Central memory CD4-positive, alpha-beta T cell (primary cell): ENCODE results near the gene IL13RA1.
"Not testable (repeated sequence)": the region's sequence is repeated elsewhere in the genome, so short reads cannot be mapped to it uniquely, and the experiment has no call there.

Experiments
- DNase-seq: peaks from one replicate; pipeline ENCODE4 v3.0.0; 2022
- total RNA-seq, 3 experiments: gene quantifications; one replicate each; lab custom pipeline; 2026; lab: John Stamatoyannopoulos, UW

Gene IL13RA1
- 0 to 0.28 (median 0.05) reads per million in 3 experiments for total RNA-seq

GRCh38 chrX:118726887-118727685 is at the start of gene IL13RA1:
IL13RA1 (plus strand) TSS chrX:118727606; CDS start chrX:118727639, 33 bp downstream.
- DNase-seq, result no peak

- DNase-seq, result no peak
Observed at GRCh38 chrX:118679290-118679689, 48.1 kb upstream of the IL13RA1 start.

GRCh38 chrX:118682258-118683014 is 45.0 kb upstream of the IL13RA1 start:
- DNase-seq, result no peak

GRCh38 chrX:118685393-118685792 is 42.0 kb upstream of the IL13RA1 start:
- DNase-seq, result no peak

- no peak for DNase-seq
Observed at GRCh38 chrX:118688935-118689334, 38.5 kb upstream of the IL13RA1 start.

- no peak for DNase-seq
Observed at GRCh38 chrX:118693843-118694242, 33.6 kb upstream of the IL13RA1 start.

- no peak for DNase-seq
Observed at GRCh38 chrX:118694638-118695037, 32.8 kb upstream of the IL13RA1 start.

- no peak for DNase-seq
Observed at GRCh38 chrX:118698516-118699170, 28.8 kb upstream of the IL13RA1 start.

- DNase-seq, result no peak
Observed at GRCh38 chrX:118702741-118703140, 24.7 kb upstream of the IL13RA1 start.

- no peak for DNase-seq
Observed at GRCh38 chrX:118706681-118707080, 20.7 kb upstream of the IL13RA1 start.

GRCh38 chrX:118714521-118714920 is 12.9 kb upstream of the IL13RA1 start:
- no peak for DNase-seq

GRCh38 chrX:118715917-118716316 is 11.5 kb upstream of the IL13RA1 start:
- not testable (repeated sequence) for DNase-seq

GRCh38 chrX:118716833-118717232 is 10.6 kb upstream of the IL13RA1 start:
- DNase-seq, result not testable (repeated sequence)

- no peak for DNase-seq
Observed at GRCh38 chrX:118717678-118718391, 9.6 kb upstream of the IL13RA1 start.

- DNase-seq, result no peak
Observed at GRCh38 chrX:118718737-118719136, 8.7 kb upstream of the IL13RA1 start.

GRCh38 chrX:118720058-118720707 is 7.2 kb upstream of the IL13RA1 start:
- DNase-seq, result no peak

GRCh38 chrX:118723376-118723775 is 4.0 kb upstream of the IL13RA1 start:
- DNase-seq, result no peak

- DNase-seq, result no peak
Observed at GRCh38 chrX:118724365-118724764, 3.0 kb upstream of the IL13RA1 start.

- no peak for DNase-seq
Observed at GRCh38 chrX:118724775-118725174, 2.6 kb upstream of the IL13RA1 start.

GRCh38 chrX:118726396-118726795 is 1.0 kb upstream of the IL13RA1 start:
- no peak for DNase-seq

GRCh38 chrX:118727686-118728339 is 407 bp downstream of the IL13RA1 start:
- DNase-seq, result no peak
